Measurements from ENCODE around the gene MTERF4.

- TF ChIP-seq POLR2A (IDR thresholded peaks at IDR 0.05; ENCODE audit: low read depth, low read length): no peak
- TF ChIP-seq BHLHE40 (IDR thresholded peaks at IDR 0.05; ENCODE audit: low read depth, low read length): no peak
- no peak for TF ChIP-seq CTCF (conservative IDR thresholded peaks at IDR 0.05; ENCODE audit: low read depth, low read length)
Measured at GRCh38 chr2:241148891-241149674, 47.0 kb upstream of the MTERF4 start, which contains the start of gene PASK.

Data from IMR-90 (cell line).